GM13977 (cell line): ENCODE measurements around the gene GLB1L3.
A peak's percentile ranks its signal among the peaks of the same experiment; 100 is the strongest.
"Not testable (repeated sequence)": the region's sequence is repeated elsewhere in the genome, so short reads cannot be mapped to it uniquely, and the experiment has no call there.

Source experiments
- DNase-seq: peaks from one replicate; pipeline ENCODE4 v3.0.0; 2012; ENCODE audit warnings: low spot score
- in situ Hi-C: fragments of 300-500 bp; cut with MboI; formaldehyde crosslinking; loops from one replicate; pipeline ENCODE4 v1.12.0; 2022; ENCODE audit warnings: low sequenced_read_pairs, low pct_unique_long_range_greater_than_20kb, mixed read lengths, inconsistent platforms; ENCODE audit not compliant: unreplicated experiment
- TF ChIP-seq, protein P1 (sequence below): IDR thresholded peaks from 2 replicates; pipeline ENCODE4 v1.5.1; 2012; ENCODE audit warnings: mild to moderate bottlenecking, control low read depth; ENCODE audit not compliant: insufficient read depth; ENCODE audit errors: extremely low read depth, missing control alignments

GLB1L3 gene

DNA sequence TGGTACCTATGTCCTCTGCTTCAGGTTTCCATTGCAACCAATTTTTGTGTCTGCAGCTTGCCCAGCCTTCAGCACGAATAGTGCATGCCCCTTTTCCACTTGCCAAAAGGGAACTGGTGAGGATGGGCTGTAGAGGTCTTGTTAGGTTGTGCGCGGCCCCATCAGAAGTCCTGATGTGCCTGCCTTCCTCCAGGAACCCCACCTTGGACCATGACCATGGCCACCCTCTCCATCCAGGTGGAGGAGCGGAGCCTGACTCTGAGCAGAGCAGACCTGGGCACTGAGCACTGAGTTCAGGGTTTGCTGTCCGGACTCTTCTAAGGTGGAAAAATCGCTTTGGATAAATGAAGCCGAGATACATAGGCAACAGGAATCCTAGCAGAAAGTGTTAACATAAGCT, 62.5 kb downstream of the GLB1L3 start:
- TF ChIP-seq, protein P1, sequence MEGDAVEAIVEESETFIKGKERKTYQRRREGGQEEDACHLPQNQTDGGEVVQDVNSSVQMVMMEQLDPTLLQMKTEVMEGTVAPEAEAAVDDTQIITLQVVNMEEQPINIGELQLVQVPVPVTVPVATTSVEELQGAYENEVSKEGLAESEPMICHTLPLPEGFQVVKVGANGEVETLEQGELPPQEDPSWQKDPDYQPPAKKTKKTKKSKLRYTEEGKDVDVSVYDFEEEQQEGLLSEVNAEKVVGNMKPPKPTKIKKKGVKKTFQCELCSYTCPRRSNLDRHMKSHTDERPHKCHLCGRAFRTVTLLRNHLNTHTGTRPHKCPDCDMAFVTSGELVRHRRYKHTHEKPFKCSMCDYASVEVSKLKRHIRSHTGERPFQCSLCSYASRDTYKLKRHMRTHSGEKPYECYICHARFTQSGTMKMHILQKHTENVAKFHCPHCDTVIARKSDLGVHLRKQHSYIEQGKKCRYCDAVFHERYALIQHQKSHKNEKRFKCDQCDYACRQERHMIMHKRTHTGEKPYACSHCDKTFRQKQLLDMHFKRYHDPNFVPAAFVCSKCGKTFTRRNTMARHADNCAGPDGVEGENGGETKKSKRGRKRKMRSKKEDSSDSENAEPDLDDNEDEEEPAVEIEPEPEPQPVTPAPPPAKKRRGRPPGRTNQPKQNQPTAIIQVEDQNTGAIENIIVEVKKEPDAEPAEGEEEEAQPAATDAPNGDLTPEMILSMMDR, result no peak
- in situ Hi-C loops, result no loop called here
- DNase-seq, result no peak

DNA sequence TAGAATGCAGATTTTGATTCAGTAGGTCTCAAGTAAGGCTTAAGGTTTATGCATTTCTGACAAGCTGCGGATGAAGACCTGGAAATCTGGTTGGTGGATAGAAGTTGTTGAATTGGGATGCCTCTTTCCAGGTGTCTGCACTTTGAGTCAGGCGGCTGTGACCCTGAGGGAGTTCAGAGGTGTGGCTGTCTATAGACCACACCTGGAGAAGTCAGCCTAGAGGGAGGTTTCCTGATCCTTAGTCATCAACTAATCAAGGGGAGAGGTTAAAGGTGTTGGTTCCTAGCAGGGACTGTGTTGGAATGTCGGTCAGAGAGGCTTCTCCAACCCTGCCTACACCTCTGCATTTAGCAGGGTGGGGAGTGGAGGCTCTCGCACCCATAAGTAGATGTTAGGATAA, 63.6 kb downstream of the GLB1L3 start:
- no peak for DNase-seq
- TF ChIP-seq, protein P1, result no peak
- in situ Hi-C loops, result no loop called here

GRCh38 chr11:134340354-134340964, 64.3 kb downstream of the GLB1L3 start:
- peak; percentile 9 for DNase-seq
- TF ChIP-seq, protein P1, result no peak
- in situ Hi-C loops, result no loop called here

GRCh38 chr11:134341805-134342571, 65.8 kb downstream of the GLB1L3 start:
- TF ChIP-seq, protein P1, result no peak
- DNase-seq, result no peak
- in situ Hi-C loops, result no loop called here

DNA sequence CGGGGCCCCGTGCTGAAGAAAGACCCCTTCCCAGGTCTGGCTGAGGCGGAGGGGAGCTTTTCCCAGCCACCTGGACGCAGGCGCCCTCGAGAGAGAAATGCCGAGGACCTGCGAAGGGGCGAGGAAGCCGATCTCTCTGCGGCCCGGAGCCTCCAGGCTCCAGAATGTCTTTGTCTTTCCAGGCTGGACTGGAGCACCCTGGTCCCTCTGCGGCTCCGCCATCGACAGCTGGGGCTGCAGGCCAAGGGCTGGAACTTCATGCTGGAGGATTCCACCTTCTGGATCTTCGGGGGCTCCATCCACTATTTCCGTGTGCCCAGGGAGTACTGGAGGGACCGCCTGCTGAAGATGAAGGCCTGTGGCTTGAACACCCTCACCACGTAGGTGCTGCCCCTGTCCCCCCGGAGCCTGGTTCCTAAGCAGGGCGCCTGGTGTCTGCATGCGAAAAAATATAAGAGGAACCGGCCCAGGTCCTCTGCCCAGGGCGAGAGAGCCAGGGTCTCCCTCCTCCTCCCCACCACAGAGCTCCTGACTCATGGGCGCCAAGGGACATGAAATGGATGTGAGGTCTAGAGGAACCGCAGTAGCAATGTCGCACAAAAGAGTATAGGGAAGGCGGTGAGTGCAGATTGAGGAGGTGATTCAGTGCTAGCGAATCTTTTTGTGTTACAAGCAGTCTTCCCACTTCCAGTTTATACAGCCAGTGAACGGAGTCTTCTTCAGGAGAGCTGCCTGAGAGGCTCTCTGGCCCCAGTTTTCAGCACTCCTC, 66.6 kb downstream of the GLB1L3 start:
- in situ Hi-C loops, result no loop called here
- DNase-seq, result no peak
- TF ChIP-seq, protein P1, result no peak

- TF ChIP-seq, protein P1, result no peak
- DNase-seq, result no peak
- in situ Hi-C loops, result no loop called here
These were observed 67.5 kb downstream of the GLB1L3 start for GRCh38 chr11:134343646-134344045.

- in situ Hi-C loops, DNase-seq: not testable (repeated sequence)
These were observed 68.5 kb downstream of the GLB1L3 start for GRCh38 chr11:134344497-134345236.
